ENCODE data around the gene RIC1. TPM values are rescaled to one million over a fixed set of nuclear protein-coding genes. Genes with fewer than 3 reads are reported as not detected.

The RIC1 gene
- total and polyA plus RNA-seq, 2 of the 8 experiments (the other 6 are each of a cell fraction or from before 2014, with no cell fraction given), result 10.7 to 24.5 TPM

- Histone ChIP-seq H2AK5ac (ENCODE audit: low read depth, low read length) (no peak overlapping the region), H4K20me1 (replicated peaks in 1 of 2; ENCODE audit: control insufficient read depth in 1 of 2, insufficient read depth in 2 of 2, low read length in 2 of 2) (no peaks in the 10 kb centered on the region), H2AFZ (ENCODE audit: low read length) (no peak overlapping the region), H3K9me3 (ENCODE audit: insufficient read depth in 2 of 2, low read depth in 1 of 2, low read length in 1 of 2) (no peaks in the 10 kb centered on the region), H3K27me3 (replicated peaks in 1 of 4; ENCODE audit: control insufficient read depth in 3 of 4, extremely low read depth in 1 of 4, insufficient read depth in 3 of 4, low read length in 3 of 4) (no peaks in the 10 kb centered on the region), H4K91ac (replicated peaks; ENCODE audit: insufficient read length, low read length) (no peak overlapping the region), H3K79me1 (ENCODE audit: low read depth, low read length) (no peaks in the 10 kb centered on the region), H4K5ac (ENCODE audit: insufficient read length, low read depth, low read length) (no peak overlapping the region), H3K79me2 (ENCODE audit: control insufficient read depth in 1 of 2, insufficient read depth in 2 of 2, low read length in 2 of 2) (peaks cover 0 to 74% of the 10 kb centered on the region in 2 experiments; a peak in 2 of 4 replicates), H3K4me2 (ENCODE audit: insufficient read depth in 1 of 2, low read depth in 2 of 2, low read length in 2 of 2) (no peak overlapping the region), H2BK20ac (ENCODE audit: low read length) (no peak overlapping the region), H3K27ac (ENCODE audit: low read depth, low read length) (no peak overlapping the region), H3K4me1 (replicated peaks in 1 of 4; ENCODE audit: control insufficient read depth in 3 of 4, insufficient read depth in 4 of 4, low read length in 3 of 4) (no peaks in the 10 kb centered on the region), H3K18ac (ENCODE audit: extremely low read depth, low read length) (no peak overlapping the region), H3K23me2 (ENCODE audit: low read depth, low read length) (no peaks in the 10 kb centered on the region), H2BK120ac (replicated peaks; ENCODE audit: low read depth, low read length) (no peak overlapping the region), H2BK12ac (ENCODE audit: low read depth, low read length) (no peak overlapping the region), H3K14ac (ENCODE audit: insufficient read length) (no peak overlapping the region), H2BK5ac (ENCODE audit: low read depth, low read length) (no peak overlapping the region), H4K8ac (ENCODE audit: extremely low read depth, insufficient read depth, low read length) (no peak overlapping the region), H3K9ac (replicated peaks in 1 of 4; ENCODE audit: extremely low read depth in 1 of 4, low read depth in 3 of 4, low read length in 3 of 4) (no peak overlapping the region), H3K4me3 (ENCODE audit: extremely low read depth in 1 of 4, insufficient read depth in 2 of 4, low read depth in 3 of 4, low read length in 4 of 4) (no peak overlapping the region), H2BK15ac (ENCODE audit: low read length) (no peak overlapping the region), H3K23ac (ENCODE audit: insufficient read length) (no peak overlapping the region), H3K4ac (replicated peaks; ENCODE audit: insufficient read length, low read depth, low read length) (no peak overlapping the region), H3K56ac (replicated peaks; ENCODE audit: insufficient read length, low read depth, low read length) (no peak overlapping the region), H3K36me3 (ENCODE audit: control insufficient read depth in 2 of 4, insufficient read depth in 4 of 4, low read length in 3 of 4) (no peaks in the 10 kb centered on the region)
- DNase-seq (ENCODE audit: low read depth in 1 of 2, low spot score in 2 of 2), result no peak
- FAIRE-seq, result no peak
- 78% methylated on average over 3 of the region's 3 CpGs; no CpG with 5 or more reads in 1 of the 2 experiments for WGBS, 2 experiments (ENCODE audit: extremely low coverage in 1 of 2, insufficient coverage in 1 of 2, insufficient read length in 1 of 2, insufficient replicate concordance in 2 of 2, low coverage in 1 of 2, low lambda C conversion rate in 2 of 2, missing lambda C conversion rate in 1 of 2)
- TF ChIP-seq, protein P1, sequence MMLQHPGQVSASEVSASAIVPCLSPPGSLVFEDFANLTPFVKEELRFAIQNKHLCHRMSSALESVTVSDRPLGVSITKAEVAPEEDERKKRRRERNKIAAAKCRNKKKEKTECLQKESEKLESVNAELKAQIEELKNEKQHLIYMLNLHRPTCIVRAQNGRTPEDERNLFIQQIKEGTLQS (IDR thresholded peaks at IDR 0.05; ENCODE audit: insufficient read depth, low read depth, low read length), result no peak
- TF ChIP-seq POLR2A (IDR thresholded peaks at IDR 0.05; ENCODE audit: control extremely low read depth in 1 of 2, low read depth in 2 of 2, low read length in 2 of 2), result no peak
- no peak for TF ChIP-seq SAP30 (IDR thresholded peaks at IDR 0.05; ENCODE audit: insufficient read depth, insufficient replicate concordance, low read length)
- TF ChIP-seq RBBP5 (IDR thresholded peaks at IDR 0.05; ENCODE audit: borderline replicate concordance, low read depth, low read length), result no peak
- no peak for TF ChIP-seq FOSL1 (IDR thresholded peaks at IDR 0.05; ENCODE audit: insufficient read depth, low read depth, low read length)
- TF ChIP-seq CBX5 (IDR thresholded peaks at IDR 0.05; ENCODE audit: low read depth, low read length), result no peak
- POLR2A ChIA-PET (ENCODE audit: partially characterized antibody), result no interaction called here
- CTCF ChIA-PET (ENCODE audit: partially characterized antibody), result no interaction called here
These were observed 36.2 kb downstream of the RIC1 start for GRCh38 chr9:5665059-5665458.
